Measurements from ENCODE around the gene FOXD4L6. TPM values are rescaled to one million over a fixed set of nuclear protein-coding genes. Genes with fewer than 3 reads are reported as not detected.
"Not testable (repeated sequence)": the region's sequence is repeated elsewhere in the genome, so short reads cannot be mapped to it uniquely, and the experiment has no call there.

FOXD4L6 gene
- total and polyA plus RNA-seq, 2 donors (not counting 1 experiment from before 2014, with no cell fraction given), result not detected

GRCh38 chr9:41105557-41106253 is 22.8 kb downstream of the FOXD4L6 start:
- H3K27ac Mint-ChIP-seq; H3K27me3 Mint-ChIP-seq; H4K20me1 ChIP-seq (ENCODE audit: control insufficient read depth, insufficient read depth, low read length, poor library complexity, severe bottlenecking); H3K4me3 Mint-ChIP-seq; DNase-seq; CTCF ChIA-PET; H3K9me3 ChIP-seq (ENCODE audit: control extremely low read depth in 1 of 3, control insufficient read depth in 2 of 3, insufficient read depth in 1 of 3, low read length in 2 of 3); H3K36me3 ChIP-seq (replicated peaks in 1 of 2; ENCODE audit: control extremely low read depth in 1 of 2, control insufficient read depth in 1 of 2, extremely low read depth in 1 of 2, insufficient read depth in 2 of 2, low read length in 1 of 2); H3K9me3 Mint-ChIP-seq (ENCODE audit: insufficient read depth); H2AFZ ChIP-seq (ENCODE audit: insufficient read depth, low read depth, low read length, poor library complexity, severe bottlenecking); H3K4me3 ChIP-seq (ENCODE audit: control extremely low read depth in 1 of 5, extremely low read depth in 1 of 5, insufficient read depth in 1 of 5, low read depth in 2 of 5, low read length in 4 of 5); ATAC-seq (ENCODE audit: low read depth); H3K4me2 ChIP-seq (replicated peaks; ENCODE audit: low read depth, low read length, poor library complexity, severe bottlenecking); intact Hi-C loops (cut with micrococcal nuclease); H3K9ac ChIP-seq (ENCODE audit: low read length); H3K79me2 ChIP-seq (ENCODE audit: control insufficient read depth, insufficient read depth, low read length); H3K27ac ChIP-seq (ENCODE audit: low read length in 2 of 2); POLR2A ChIA-PET; H3K4me1 ChIP-seq (ENCODE audit: control insufficient read depth in 2 of 2, insufficient read depth in 2 of 2, low read length in 2 of 2); H3K27me3 ChIP-seq (replicated peaks in 1 of 4; ENCODE audit: control extremely low read depth in 1 of 4, control insufficient read depth in 3 of 4, insufficient read depth in 4 of 4, low read length in 3 of 4); H3K4me1 Mint-ChIP-seq: not testable (repeated sequence)
- no CpG with 5 or more reads among the region's 13 CpGs for WGBS (ENCODE audit: insufficient coverage)

DNA sequence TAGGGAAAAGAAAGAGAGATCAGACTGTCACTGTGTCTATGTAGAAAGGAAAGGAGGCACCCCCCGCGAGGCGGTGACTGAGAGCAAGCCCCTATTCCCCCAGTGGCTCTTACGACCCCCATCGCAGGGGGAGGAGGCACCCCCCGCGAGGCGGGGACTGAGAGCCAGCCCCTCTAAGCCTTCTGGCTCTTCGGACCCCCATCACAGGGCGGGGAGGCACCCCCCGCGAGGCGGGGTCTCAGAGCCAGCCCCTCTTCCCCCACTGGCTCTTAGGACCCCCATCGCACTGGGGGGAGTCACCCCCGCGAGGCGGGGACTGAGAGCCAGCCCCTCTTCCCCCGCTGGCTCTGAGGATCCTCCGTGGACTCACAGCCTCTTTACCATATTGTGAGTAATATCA is 23.9 kb downstream of the FOXD4L6 start:
- H3K27ac Mint-ChIP-seq; H3K4me3 ChIP-seq (ENCODE audit: control extremely low read depth in 1 of 5, extremely low read depth in 1 of 5, insufficient read depth in 1 of 5, low read depth in 2 of 5, low read length in 4 of 5); H3K4me1 ChIP-seq (ENCODE audit: control insufficient read depth in 2 of 2, insufficient read depth in 2 of 2, low read length in 2 of 2); CTCF ChIA-PET; H3K4me1 Mint-ChIP-seq; H3K36me3 ChIP-seq (replicated peaks in 1 of 2; ENCODE audit: control extremely low read depth in 1 of 2, control insufficient read depth in 1 of 2, extremely low read depth in 1 of 2, insufficient read depth in 2 of 2, low read length in 1 of 2); H3K9ac ChIP-seq (ENCODE audit: low read length); intact Hi-C loops (cut with micrococcal nuclease); H4K20me1 ChIP-seq (ENCODE audit: control insufficient read depth, insufficient read depth, low read length, poor library complexity, severe bottlenecking); ATAC-seq (ENCODE audit: low read depth); H3K9me3 ChIP-seq (ENCODE audit: control extremely low read depth in 1 of 3, control insufficient read depth in 2 of 3, insufficient read depth in 1 of 3, low read length in 2 of 3); H3K27ac ChIP-seq (ENCODE audit: low read length in 2 of 2); H3K4me2 ChIP-seq (replicated peaks; ENCODE audit: low read depth, low read length, poor library complexity, severe bottlenecking); H3K9me3 Mint-ChIP-seq (ENCODE audit: insufficient read depth); POLR2A ChIA-PET; H3K27me3 Mint-ChIP-seq; H3K79me2 ChIP-seq (ENCODE audit: control insufficient read depth, insufficient read depth, low read length); H3K4me3 Mint-ChIP-seq; DNase-seq; H3K27me3 ChIP-seq (replicated peaks in 1 of 4; ENCODE audit: control extremely low read depth in 1 of 4, control insufficient read depth in 3 of 4, insufficient read depth in 4 of 4, low read length in 3 of 4); H2AFZ ChIP-seq (ENCODE audit: insufficient read depth, low read depth, low read length, poor library complexity, severe bottlenecking): not testable (repeated sequence)
- no CpG with 5 or more reads among the region's 19 CpGs for WGBS (ENCODE audit: insufficient coverage)

GRCh38 chr9:41100508-41100907 is 28.0 kb downstream of the FOXD4L6 start:
- H3K4me3 Mint-ChIP-seq; H3K9ac ChIP-seq (ENCODE audit: low read length); H3K27me3 Mint-ChIP-seq; H3K4me1 ChIP-seq (ENCODE audit: control insufficient read depth in 2 of 2, insufficient read depth in 2 of 2, low read length in 2 of 2); POLR2A ChIA-PET; DNase-seq; intact Hi-C loops (cut with micrococcal nuclease); H3K4me2 ChIP-seq (replicated peaks; ENCODE audit: low read depth, low read length, poor library complexity, severe bottlenecking); H3K4me1 Mint-ChIP-seq; H3K9me3 ChIP-seq (ENCODE audit: control extremely low read depth in 1 of 3, control insufficient read depth in 2 of 3, insufficient read depth in 1 of 3, low read length in 2 of 3); H3K36me3 ChIP-seq (replicated peaks in 1 of 2; ENCODE audit: control extremely low read depth in 1 of 2, control insufficient read depth in 1 of 2, extremely low read depth in 1 of 2, insufficient read depth in 2 of 2, low read length in 1 of 2); H3K79me2 ChIP-seq (ENCODE audit: control insufficient read depth, insufficient read depth, low read length); ATAC-seq (ENCODE audit: low read depth); H2AFZ ChIP-seq (ENCODE audit: insufficient read depth, low read depth, low read length, poor library complexity, severe bottlenecking); CTCF ChIA-PET; H3K27me3 ChIP-seq (replicated peaks in 1 of 4; ENCODE audit: control extremely low read depth in 1 of 4, control insufficient read depth in 3 of 4, insufficient read depth in 4 of 4, low read length in 3 of 4); H3K27ac ChIP-seq (ENCODE audit: low read length in 2 of 2); H4K20me1 ChIP-seq (ENCODE audit: control insufficient read depth, insufficient read depth, low read length, poor library complexity, severe bottlenecking); H3K4me3 ChIP-seq (ENCODE audit: control extremely low read depth in 1 of 5, extremely low read depth in 1 of 5, insufficient read depth in 1 of 5, low read depth in 2 of 5, low read length in 4 of 5); H3K27ac Mint-ChIP-seq; H3K9me3 Mint-ChIP-seq (ENCODE audit: insufficient read depth): not testable (repeated sequence)
- no CpG with 5 or more reads among the region's 7 CpGs for WGBS (ENCODE audit: insufficient coverage)

- POLR2A ChIA-PET; H3K4me2 ChIP-seq (replicated peaks; ENCODE audit: low read depth, low read length, poor library complexity, severe bottlenecking); intact Hi-C loops (cut with micrococcal nuclease); H3K27ac ChIP-seq (ENCODE audit: low read length in 2 of 2); H3K4me3 ChIP-seq (ENCODE audit: control extremely low read depth in 1 of 5, extremely low read depth in 1 of 5, insufficient read depth in 1 of 5, low read depth in 2 of 5, low read length in 4 of 5); DNase-seq; CTCF ChIA-PET; H4K20me1 ChIP-seq (ENCODE audit: control insufficient read depth, insufficient read depth, low read length, poor library complexity, severe bottlenecking); ATAC-seq (ENCODE audit: low read depth); H3K36me3 ChIP-seq (replicated peaks in 1 of 2; ENCODE audit: control extremely low read depth in 1 of 2, control insufficient read depth in 1 of 2, extremely low read depth in 1 of 2, insufficient read depth in 2 of 2, low read length in 1 of 2); H3K4me3 Mint-ChIP-seq; H3K27me3 ChIP-seq (replicated peaks in 1 of 4; ENCODE audit: control extremely low read depth in 1 of 4, control insufficient read depth in 3 of 4, insufficient read depth in 4 of 4, low read length in 3 of 4); H3K9me3 ChIP-seq (ENCODE audit: control extremely low read depth in 1 of 3, control insufficient read depth in 2 of 3, insufficient read depth in 1 of 3, low read length in 2 of 3); H3K27ac Mint-ChIP-seq; H3K27me3 Mint-ChIP-seq; H3K79me2 ChIP-seq (ENCODE audit: control insufficient read depth, insufficient read depth, low read length); H3K4me1 ChIP-seq (ENCODE audit: control insufficient read depth in 2 of 2, insufficient read depth in 2 of 2, low read length in 2 of 2); H3K4me1 Mint-ChIP-seq; H3K9ac ChIP-seq (ENCODE audit: low read length); H2AFZ ChIP-seq (ENCODE audit: insufficient read depth, low read depth, low read length, poor library complexity, severe bottlenecking); H3K9me3 Mint-ChIP-seq (ENCODE audit: insufficient read depth): not testable (repeated sequence)
- 93% methylated on average over 2 of the region's 4 CpGs for whole genome bisulfite sequencing (ENCODE audit: insufficient coverage)
Measured at GRCh38 chr9:41098759-41099158, 29.7 kb downstream of the FOXD4L6 start.

Measured in B cell (primary cell).